Prostate gland (tissue), 2 donors: Measurements from ENCODE around the gene CAMK2N2. TPM values are rescaled to one million over a fixed set of nuclear protein-coding genes. Genes with fewer than 3 reads are reported as not detected.

Experiments used
- DNase-seq: peaks from one replicate; pipeline ENCODE4 v3.0.0-alpha.2; 2019; ENCODE audit warnings: low spot score
- H3K27ac ChIP-seq, 2 donors: fragments of 200-600 bp; sonication (generic); 2 replicates each; pipeline ENCODE4 v1.5.1; 2017 to 2019
- H3K27me3 ChIP-seq: fragments of 200-600 bp; sonication (generic); replicated peaks from 2 replicates; pipeline ENCODE4 v1.5.1; 2019; ENCODE audit not compliant: insufficient read depth
- H3K36me3 ChIP-seq, 2 donors: fragments of 200-600 bp; sonication (generic); 1 replicate in 1 of 2; 2 replicates in 1 of 2; pipeline versions ENCODE4 v1.5.1 to v1.8.1; 2017 to 2019
- H3K4me1 ChIP-seq: fragments of 200-600 bp; sonication (generic); replicated peaks from 2 replicates; pipeline ENCODE4 v1.5.1; 2019
- H3K4me3 ChIP-seq, 2 donors: fragments of 200-600 bp; sonication (generic); 2 replicates each; pipeline ENCODE4 v1.5.1; 2017 to 2019
- H3K9me3 ChIP-seq: fragments of 200-600 bp; sonication (generic); 2 replicates; pipeline ENCODE4 v1.5.1; 2017
- CTCF ChIP-seq, 4 experiments: fragments of 200-600 bp in 2 of 4; fragments of 450-650 bp in 2 of 4; sonication (generic) in 2 of 4; IDR thresholded peaks; 1 replicate in 3 of 4; 2 replicates in 1 of 4; pipeline ENCODE4 v1.5.1; 2016 to 2019; ENCODE audit warnings: antibody characterized with exemption in 4 of 4, mild to moderate bottlenecking in 2 of 4, moderate library complexity in 2 of 4
- POLR2A ChIP-seq: fragments of 450-650 bp; IDR thresholded peaks from one replicate; pipeline ENCODE4 v1.6.1; 2016; ENCODE audit warnings: antibody characterized with exemption, mild to moderate bottlenecking
- POLR2AphosphoS5 ChIP-seq: sonication (generic); formaldehyde crosslinking; IDR thresholded peaks from one replicate; pipeline ENCODE4 v1.6.1; 2017; ENCODE audit warnings: antibody characterized with exemption
- WGBS: methylation state at CpG from one replicate; pipeline ENCODE4 v1.1.5; 2018; 5-methylcytosine and 5-hydroxymethylcytosine counted together
- intact Hi-C: fragments of 100-400 bp; cut with DNase I; formaldehyde crosslinking; loops from one replicate; pipeline ENCODE4 v1.14.2; 2022
- total RNA-seq, 2 donors: library from RNA; depleted of rRNA; stranded (reverse); fragments of >200 nt; gene quantifications; one replicate each; pipeline ENCODE4 v1.1.0, GENCODE V29; 2016

The CAMK2N2 gene
- under 1 TPM in 1 of 2 donors, not detected in 1; 0.82 TPM for total RNA-seq

DNA sequence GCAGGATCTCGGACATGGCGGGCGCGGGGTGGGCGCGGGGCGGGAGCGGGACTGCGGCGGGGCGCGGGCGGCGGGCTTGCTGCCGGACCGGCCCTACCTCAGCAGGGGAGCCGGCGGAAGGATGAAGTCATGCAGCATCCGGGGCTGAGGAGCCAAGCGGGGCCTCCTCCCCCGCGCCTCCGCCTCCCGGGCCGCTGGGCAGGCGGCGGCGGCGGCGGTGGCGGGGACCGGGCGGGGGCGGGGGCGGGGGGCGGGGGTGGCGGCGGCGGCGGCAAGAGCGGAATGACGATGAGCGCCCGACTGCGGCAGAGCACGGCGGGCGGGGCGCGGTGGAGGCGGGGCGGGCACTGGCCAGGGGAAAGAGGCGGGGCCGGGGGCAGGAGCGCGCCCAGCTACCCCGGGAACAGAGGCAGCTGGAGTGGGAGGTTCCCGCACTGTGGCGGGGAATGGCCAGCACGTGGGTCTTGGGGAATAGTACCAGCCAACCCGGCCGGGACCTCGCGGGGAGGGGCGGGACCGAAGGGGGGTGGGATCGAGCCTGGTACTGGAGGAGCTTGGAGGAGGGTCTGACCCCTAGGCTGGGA, at the start of gene CAMK2N2:
Gene CAMK2N2 (minus strand): TSS at position 284 of the 584 bp plus-strand sequence. CDS start 268 bp downstream, at position 16.
- Histone ChIP-seq H3K27me3 (peaks cover 4% of the 10 kb centered on the region), H3K4me3 (peak within 1 kb of the TSS; percentile 32 to 44), H3K4me1 (peaks cover 4% of the 10 kb centered on the region), H3K9me3 (no peaks in the 10 kb centered on the region), H3K27ac (no peak within 1 kb of the TSS), H3K36me3 (no peaks in the 10 kb centered on the region)
- under 1% methylated on average over 43 of the region's 67 CpGs for WGBS
- intact Hi-C loops, result no loop called here
- DNase-seq, result peak; percentile 33
- TF ChIP-seq POLR2A (no peak), CTCF (IDR thresholded peaks at IDR 0.05) (no peak), POLR2AphosphoS5 (no peak)

GRCh38 chr3:184308744-184309143, 47.4 kb upstream of the CAMK2N2 start:
- intact Hi-C loops, result no loop called here
- Histone ChIP-seq H3K27me3 (no peaks in the 10 kb centered on the region), H3K27ac (no peak overlapping the region), H3K9me3 (no peaks in the 10 kb centered on the region), H3K36me3 (peaks cover 7 to 27% of the 10 kb centered on the region in 2 donors), H3K4me1 (no peaks in the 10 kb centered on the region), H3K4me3 (no peak overlapping the region)
- WGBS, result 65% methylated on average over 7 of the region's 7 CpGs
- DNase-seq, result no peak
- TF ChIP-seq POLR2AphosphoS5 (no peak), CTCF (IDR thresholded peaks at IDR 0.05) (no peak), POLR2A (no peak)

DNA sequence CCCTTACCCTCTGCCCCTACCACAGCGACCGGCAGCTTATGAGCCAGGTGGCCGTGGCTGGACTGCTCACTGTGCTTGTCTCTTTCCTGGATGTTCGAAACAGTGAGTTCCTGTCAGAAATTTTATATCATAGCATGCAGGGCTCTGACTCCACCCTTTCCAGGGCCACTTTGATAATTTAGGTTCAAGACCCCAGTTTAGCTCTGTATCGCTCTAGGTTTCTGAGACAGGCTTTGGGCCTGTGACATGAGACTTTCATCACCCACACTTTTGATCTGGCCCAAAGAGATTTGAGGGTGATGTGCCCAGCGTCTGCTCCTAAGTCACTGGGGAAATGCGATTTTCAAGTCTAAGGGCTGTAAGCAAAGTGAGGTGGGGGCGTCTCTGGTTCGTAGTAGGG, 46.6 kb upstream of the CAMK2N2 start:
- Histone ChIP-seq H3K4me1 (no peaks in the 10 kb centered on the region), H3K27me3 (no peaks in the 10 kb centered on the region), H3K27ac (no peak overlapping the region), H3K9me3 (no peaks in the 10 kb centered on the region), H3K4me3 (no peak overlapping the region), H3K36me3 (peaks cover 11 to 34% of the 10 kb centered on the region in 2 donors)
- no peak for DNase-seq
- TF ChIP-seq POLR2A, result no peak
- TF ChIP-seq CTCF (IDR thresholded peaks at IDR 0.05), result no peak
- TF ChIP-seq POLR2AphosphoS5, result no peak
- intact Hi-C loops, result no loop called here
- WGBS, result 90% methylated on average over 9 of the region's 9 CpGs

GRCh38 chr3:184306341-184306972, 45.1 kb upstream of the CAMK2N2 start:
- H3K36me3 ChIP-seq, result peaks cover 11 to 47% of the 10 kb centered on the region in 2 donors
- no peak overlapping the region for H3K4me3 ChIP-seq
- no peaks in the 10 kb centered on the region for H3K4me1 ChIP-seq
- no peak for TF ChIP-seq CTCF (IDR thresholded peaks at IDR 0.05)
- TF ChIP-seq POLR2AphosphoS5, result no peak
- no peak for TF ChIP-seq POLR2A
- intact Hi-C loops, result no loop called here
- no peak for DNase-seq
- 93% methylated on average over 4 of the region's 4 CpGs for WGBS
- H3K27me3 ChIP-seq, result no peaks in the 10 kb centered on the region
- no peaks in the 10 kb centered on the region for H3K9me3 ChIP-seq
- no peak overlapping the region for H3K27ac ChIP-seq

DNA sequence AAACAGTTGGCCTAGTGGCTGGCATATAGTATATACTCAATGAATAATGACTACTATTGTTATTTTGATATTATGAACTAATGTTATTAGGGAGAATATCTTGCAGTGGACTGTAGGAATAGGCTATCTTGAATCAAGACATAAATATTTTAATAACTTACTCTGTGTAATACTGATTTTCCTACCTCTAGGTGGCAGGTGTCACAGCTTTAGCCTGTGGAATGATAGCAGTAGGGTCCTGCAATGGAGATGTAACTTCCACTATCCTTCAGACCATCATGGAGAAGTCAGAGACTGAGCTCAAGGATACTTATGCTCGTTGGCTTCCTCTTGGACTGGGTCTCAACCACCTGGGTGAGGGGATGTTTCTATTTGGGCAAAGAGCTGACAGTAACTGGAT, 44.2 kb upstream of the CAMK2N2 start:
- peaks cover 11 to 47% of the 10 kb centered on the region in 2 donors for H3K36me3 ChIP-seq
- no peaks in the 10 kb centered on the region for H3K9me3 ChIP-seq
- no peaks in the 10 kb centered on the region for H3K27me3 ChIP-seq
- H3K4me1 ChIP-seq, result no peaks in the 10 kb centered on the region
- no peak overlapping the region for H3K27ac ChIP-seq
- TF ChIP-seq CTCF (IDR thresholded peaks at IDR 0.05), result peak in 3 of 4 experiments; percentile 24 to 28 (median 28)
- no peak for TF ChIP-seq POLR2A
- intact Hi-C loops, result no loop called here
- WGBS, result 73% methylated on average over 1 of the region's 1 CpG
- no peak overlapping the region for H3K4me3 ChIP-seq
- DNase-seq, result no peak
